Spleen (tissue), 11 donors: ENCODE measurements around the gene P3H1. TPM values are rescaled to one million over a fixed set of nuclear protein-coding genes. Genes with fewer than 3 reads are reported as not detected.
A peak's percentile ranks its signal among the peaks of the same experiment; 100 is the strongest.
"Not testable (repeated sequence)": the region's sequence is repeated elsewhere in the genome, so short reads cannot be mapped to it uniquely, and the experiment has no call there.

ENCODE experiments used
- DNase-seq: peaks from one replicate; pipeline ENCODE4 v3.0.0-alpha.2; 2020
- H3K27ac ChIP-seq, 8 donors: fragments of 200-600 bp; sonication (generic) in 7 of 8; 1 replicate in 4 of 8; 2 replicates in 4 of 8; pipeline versions ENCODE4 v1.5.0 to v1.8.0; 2016 to 2021; ENCODE audit warnings: inconsistent platforms in 4 of 8, mild to moderate bottlenecking in 4 of 8, moderate library complexity in 1 of 8
- H3K27me3 ChIP-seq, 7 donors: fragments of 200-600 bp; sonication (generic) in 6 of 7; replicated peaks in 1 of 7; 1 replicate in 4 of 7; 2 replicates in 3 of 7; pipeline versions ENCODE4 v1.5.0 to v1.8.0; 2016 to 2021; ENCODE audit warnings: inconsistent platforms in 3 of 7, mild to moderate bottlenecking in 1 of 7
- H3K36me3 ChIP-seq, 6 donors: fragments of 200-600 bp; sonication (generic) in 5 of 6; 1 replicate in 4 of 6; 2 replicates in 2 of 6; pipeline versions ENCODE4 v1.5.0 to v1.8.0; 2016 to 2021; ENCODE audit warnings: inconsistent platforms in 2 of 6
- H3K4me1 ChIP-seq, 6 donors: fragments of 200-600 bp; sonication (generic) in 5 of 6; 1 replicate in 3 of 6; 2 replicates in 3 of 6; pipeline versions ENCODE4 v1.5.0 to v1.8.0; 2016 to 2021; ENCODE audit warnings: inconsistent platforms in 3 of 6
- H3K4me3 ChIP-seq, 8 donors: fragments of 200-600 bp; sonication (generic) in 7 of 8; 1 replicate in 4 of 8; 2 replicates in 4 of 8; pipeline versions ENCODE4 v1.5.0 to v1.8.0; 2016 to 2021; ENCODE audit warnings: inconsistent platforms in 4 of 8, mild to moderate bottlenecking in 4 of 8, moderate library complexity in 2 of 8
- H3K9me3 ChIP-seq, 8 donors: fragments of 200-600 bp; sonication (generic) in 7 of 8; 1 replicate in 4 of 8; 2 replicates in 4 of 8; pipeline versions ENCODE4 v1.5.0 to v1.8.0; 2016 to 2021; ENCODE audit warnings: inconsistent platforms in 4 of 8
- CTCF ChIP-seq, 11 experiments: fragments of 200-600 bp in 7 of 11; fragments of 450-650 bp in 4 of 11; sonication (generic) in 4 of 11; IDR thresholded peaks in 8 of 11; conservative IDR thresholded peaks in 3 of 11; 1 replicate in 7 of 11; 2 replicates in 4 of 11; pipeline versions ENCODE4 v1.4.0 to v1.8.0; 2016 to 2021; ENCODE audit warnings: antibody characterized with exemption in 11 of 11, inconsistent platforms in 4 of 11, mild to moderate bottlenecking in 1 of 11
- POLR2A ChIP-seq, 3 donors: fragments of 450-650 bp; IDR thresholded peaks; one replicate each; pipeline ENCODE4 v1.5.1; 2017; ENCODE audit warnings: antibody characterized with exemption in 3 of 3, mild to moderate bottlenecking in 1 of 3
- POLR2AphosphoS5 ChIP-seq, 3 donors: sonication (generic); formaldehyde crosslinking; IDR thresholded peaks; one replicate each; pipeline ENCODE4 v1.5.1; 2017; ENCODE audit warnings: antibody characterized with exemption in 3 of 3
- whole genome bisulfite sequencing, 5 donors: extraction: QIAGEN DNeasy Blood & Tissue Kit in 3 of 5; methylation state at CpG; one replicate each; pipeline versions ENCODE4 v1.1.5 to v1.1.7; 2013 to 2018; 5-methylcytosine and 5-hydroxymethylcytosine counted together
- intact Hi-C: fragments of 100-400 bp; cut with DNase I; formaldehyde crosslinking; loops from one replicate; pipeline ENCODE4 v1.15.0; 2023; ENCODE audit warnings: low total_unique reads
- polyA plus RNA-seq, 3 donors: library from polyadenylated mRNA; stranded (reverse); fragments of 200-250 nt; gene quantifications; one replicate each; pipeline ENCODE4 v1.2.1, GENCODE V29; 2013
- total RNA-seq, 7 donors: library from RNA; depleted of rRNA in 3 of 7; stranded (reverse); fragments of >200 nt in 3 of 7; fragmentation: NEBNext Ultra II Directional in 4 of 7; extraction: Animal tissue kit (Norgen Biotek cat#: 25700) in 4 of 7; gene quantifications; one replicate each; pipeline versions ENCODE4 v1.1.0 to v1.2.1, GENCODE V29; 2016 to 2021
- donor health status: healthy with polysubstance abuse.
- donor health status: DM: no; HTN: no; CAD: no; lungs with moderate emphysema.
- donor health status: DM: no; HTN: no; CAD: no.
- donor health status: Bipolar disorder and iron deficiency.
- donor health status: healthy.
- donor health status: DM: no; HTN: no; CAD: no.
- donor health status: DM: yes; HTN: yes; CAD: no.

P3H1 gene
- total and polyA plus RNA-seq, 10 donors: 35.1 to 55.8 (median 42.0) TPM

GRCh38 chr1:42720868-42721267, 46.0 kb downstream of the P3H1 start:
- no peak for TF ChIP-seq POLR2AphosphoS5 (IDR thresholded peaks at IDR 0.05)
- no peak for TF ChIP-seq CTCF (IDR thresholded peaks at IDR 0.05 in 8 of 11, conservative IDR thresholded peaks at IDR 0.05 in 3 of 11)
- TF ChIP-seq POLR2A (IDR thresholded peaks at IDR 0.05): no peak
- Histone ChIP-seq H3K9me3 (no peaks in the 10 kb centered on the region), H3K27me3 (no peaks in the 10 kb centered on the region), H3K36me3 (peaks cover 0 to 26% (median 2%) of the 10 kb centered on the region in 6 donors), H3K27ac (no peak overlapping the region), H3K4me1 (no peaks in the 10 kb centered on the region), H3K4me3 (no peak overlapping the region)
- DNase-seq: no peak
- intact Hi-C loops: no loop called here
- 95 to 97% (median 97%) methylated on average over 1 of the region's 1 CpG for WGBS, 5 donors

GRCh38 chr1:42714441-42714840, 52.4 kb downstream of the P3H1 start:
- H3K4me3 ChIP-seq, H3K27me3 ChIP-seq, H3K4me1 ChIP-seq, H3K27ac ChIP-seq, DNase-seq, intact Hi-C loops: not testable (repeated sequence)
- Histone ChIP-seq H3K9me3 (peaks cover 7 to 41% (median 29%) of the 10 kb centered on the region in 8 donors), H3K36me3 (peaks cover 0 to 85% (median 22%) of the 10 kb centered on the region in 6 donors)

GRCh38 chr1:42713293-42713692, 53.5 kb downstream of the P3H1 start:
- no peaks in the 10 kb centered on the region for H3K4me1 ChIP-seq
- H3K36me3 ChIP-seq: peaks cover 0 to 85% (median 22%) of the 10 kb centered on the region in 6 donors
- TF ChIP-seq POLR2A (IDR thresholded peaks at IDR 0.05) (no peak), POLR2AphosphoS5 (IDR thresholded peaks at IDR 0.05) (no peak), CTCF (IDR thresholded peaks at IDR 0.05 in 8 of 11, conservative IDR thresholded peaks at IDR 0.05 in 3 of 11) (no peak)
- no peak for DNase-seq
- no peaks in the 10 kb centered on the region for H3K27me3 ChIP-seq
- H3K27ac ChIP-seq: no peak overlapping the region
- intact Hi-C loops: no loop called here
- H3K4me3 ChIP-seq: no peak overlapping the region
- peaks cover 7 to 41% (median 29%) of the 10 kb centered on the region in 8 donors for H3K9me3 ChIP-seq

- Histone ChIP-seq H3K9me3 (peaks cover 7 to 42% (median 30%) of the 10 kb centered on the region in 8 donors), H3K36me3 (peaks cover 0 to 85% (median 24%) of the 10 kb centered on the region in 6 donors)
- DNase-seq, H3K27ac ChIP-seq, H3K4me3 ChIP-seq, intact Hi-C loops, H3K27me3 ChIP-seq, H3K4me1 ChIP-seq: not testable (repeated sequence)
- WGBS, 5 donors: 96 to 100% (median 98%) methylated on average over 3 of the region's 3 CpGs
These were observed 54.0 kb downstream of the P3H1 start for GRCh38 chr1:42712808-42713207.

- Histone ChIP-seq H3K9me3 (peaks cover 0 to 13% (median 5%) of the 10 kb centered on the region in 8 donors), H3K27ac (no peak overlapping the region), H3K4me1 (no peaks in the 10 kb centered on the region), H3K36me3 (peaks cover 0 to 99% (median 78%) of the 10 kb centered on the region in 6 donors), H3K4me3 (no peak overlapping the region), H3K27me3 (no peaks in the 10 kb centered on the region)
- TF ChIP-seq POLR2A (IDR thresholded peaks at IDR 0.05) (no peak), CTCF (IDR thresholded peaks at IDR 0.05 in 8 of 11, conservative IDR thresholded peaks at IDR 0.05 in 3 of 11) (no peak), POLR2AphosphoS5 (IDR thresholded peaks at IDR 0.05) (peak in 1 of 3 donors; percentile 39)
- 93 to 97% (median 95%) methylated on average over 7 of the region's 7 CpGs for WGBS, 5 donors
- DNase-seq: no peak
- intact Hi-C loops: no loop called here
These were observed 62.9 kb downstream of the P3H1 start for GRCh38 chr1:42703888-42704464.
